ENCODE data around the gene CHP1. TPM values are rescaled to one million over a fixed set of nuclear protein-coding genes. Genes with fewer than 3 reads are reported as not detected.

The CHP1 gene
- total RNA-seq, 2 experiments from 2014 or later: 32.4 to 52.4 TPM

DNA sequence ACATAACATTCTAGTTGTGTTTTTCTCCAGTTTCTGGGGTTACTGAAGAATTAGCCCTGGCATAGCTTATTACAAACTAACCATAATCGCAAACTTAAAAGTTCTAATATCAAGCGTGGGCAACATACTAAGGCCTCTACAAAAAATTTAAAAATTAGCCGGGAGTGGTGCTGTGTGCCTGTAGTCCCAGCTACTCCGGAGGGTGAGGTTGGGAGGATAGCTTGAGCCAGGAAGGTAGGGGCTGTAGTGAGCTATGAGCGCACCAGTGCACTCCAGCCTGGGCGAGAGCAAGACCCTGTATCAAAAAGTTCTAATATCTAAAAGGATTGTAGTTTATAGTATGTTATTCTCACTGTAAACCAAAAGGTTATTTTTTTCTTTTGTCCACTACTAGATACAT, 100.2 kb downstream of the CHP1 start:
- ChIA-PET CTCF (ENCODE audit: unreplicated experiment) (interaction anchor here (0.6 kb wide), 1 partner anchor 176 kb away, joined by 3 read pairs; no protein-coding TSS in a partner anchor), POLR2A (interaction anchor here (0.5 to 1.2 kb wide), 4 partner anchors 9 to 107 kb away, joined by 3 to 4 read pairs (median 4); no protein-coding TSS in a partner anchor)
- Histone ChIP-seq H4K20me1 (ENCODE audit: insufficient read depth, low read length) (peaks cover 6% of the 10 kb centered on the region; the same call in 1 of the 2 replicates), H3K4me3 (ENCODE audit: low read depth, low read length, poor library complexity, severe bottlenecking) (peak overlapping the region; percentile 79), H3K36me3 (ENCODE audit: insufficient read depth, low read length) (peaks cover 41% of the 10 kb centered on the region), H3K27ac (ENCODE audit: low read depth, low read length, poor library complexity, severe bottlenecking) (no peak overlapping the region), H3K4me1 (ENCODE audit: insufficient read depth, low read length, poor library complexity, severe bottlenecking) (peaks cover 16% of the 10 kb centered on the region), H2AFZ (ENCODE audit: low read length) (no peak overlapping the region; the same call in 1 of the 2 replicates), H3K9me3 (ENCODE audit: low read length) (no peaks in the 10 kb centered on the region), H3K9me2 (ENCODE audit: insufficient read depth, low read length) (no peaks in the 10 kb centered on the region), H3K4me2 (ENCODE audit: low read length) (peak overlapping the region; percentile 84), H3K79me2 (ENCODE audit: insufficient read depth, low read depth, low read length) (peaks cover 47% of the 10 kb centered on the region)
- DNase-seq (ENCODE audit: low spot score): no peak
- TF ChIP-seq EZH2phosphoT487 (IDR thresholded peaks at IDR 0.05; ENCODE audit: borderline replicate concordance, low read depth, low read length): no peak
- TF ChIP-seq, protein P1, sequence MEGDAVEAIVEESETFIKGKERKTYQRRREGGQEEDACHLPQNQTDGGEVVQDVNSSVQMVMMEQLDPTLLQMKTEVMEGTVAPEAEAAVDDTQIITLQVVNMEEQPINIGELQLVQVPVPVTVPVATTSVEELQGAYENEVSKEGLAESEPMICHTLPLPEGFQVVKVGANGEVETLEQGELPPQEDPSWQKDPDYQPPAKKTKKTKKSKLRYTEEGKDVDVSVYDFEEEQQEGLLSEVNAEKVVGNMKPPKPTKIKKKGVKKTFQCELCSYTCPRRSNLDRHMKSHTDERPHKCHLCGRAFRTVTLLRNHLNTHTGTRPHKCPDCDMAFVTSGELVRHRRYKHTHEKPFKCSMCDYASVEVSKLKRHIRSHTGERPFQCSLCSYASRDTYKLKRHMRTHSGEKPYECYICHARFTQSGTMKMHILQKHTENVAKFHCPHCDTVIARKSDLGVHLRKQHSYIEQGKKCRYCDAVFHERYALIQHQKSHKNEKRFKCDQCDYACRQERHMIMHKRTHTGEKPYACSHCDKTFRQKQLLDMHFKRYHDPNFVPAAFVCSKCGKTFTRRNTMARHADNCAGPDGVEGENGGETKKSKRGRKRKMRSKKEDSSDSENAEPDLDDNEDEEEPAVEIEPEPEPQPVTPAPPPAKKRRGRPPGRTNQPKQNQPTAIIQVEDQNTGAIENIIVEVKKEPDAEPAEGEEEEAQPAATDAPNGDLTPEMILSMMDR (conservative IDR thresholded peaks at IDR 0.05; ENCODE audit: low read length): no peak
- no TSS peak for BruUV-seq (replicated peaks)
- intact Hi-C loops (cut with micrococcal nuclease; ENCODE audit: unreplicated experiment): loop anchor here (5.0 to 10.0 kb wide), 3 partner anchors 214 to 766 kb away; partner anchors contain the start of genes CCDC32, CHAC1, INO80 and RPUSD2

Other genes starting within 250 kb of the CHP1 start
- gene INO80, start 115.0 kb upstream of the CHP1 start, total RNA-seq (2014; rRNA removed; shearing (Covaris generic)): 31.7 and 47.1 TPM in 2 replicates
- 30.0 and 35.1 TPM in 2 replicates for gene INO80, start 115.0 kb upstream of the CHP1 start, total RNA-seq (2022)
- gene EXD1, start 511 bp upstream of the CHP1 start, total RNA-seq (2014; rRNA removed; shearing (Covaris generic)): not detected in 2 replicates
- gene EXD1, start 511 bp upstream of the CHP1 start, total RNA-seq (2022): not detected in 2 replicates
- gene OIP5, start 101.3 kb downstream of the CHP1 start, total RNA-seq (2014; rRNA removed; shearing (Covaris generic)): 29.4 and 42.5 TPM in 2 replicates
- 28.4 and 29.9 TPM in 2 replicates for gene OIP5, start 101.3 kb downstream of the CHP1 start, total RNA-seq (2022)
- gene NUSAP1, start 101.6 kb downstream of the CHP1 start, total RNA-seq (2014; rRNA removed; shearing (Covaris generic)): 411 and 470 TPM in 2 replicates
- 293 and 317 TPM in 2 replicates for gene NUSAP1, start 101.6 kb downstream of the CHP1 start, total RNA-seq (2022)
- gene NDUFAF1, start 171.2 kb downstream of the CHP1 start, total RNA-seq (2014; rRNA removed; shearing (Covaris generic)): 14.9 and 15.9 TPM in 2 replicates
- 21.0 and 22.0 TPM in 2 replicates for gene NDUFAF1, start 171.2 kb downstream of the CHP1 start, total RNA-seq (2022)
- 28.6 and 35.9 TPM in 2 replicates for gene RTF1, start 185.8 kb downstream of the CHP1 start, total RNA-seq (2014; rRNA removed; shearing (Covaris generic))
- 46.9 and 59.9 TPM in 2 replicates for gene RTF1, start 185.8 kb downstream of the CHP1 start, total RNA-seq (2022)

Data from OCI-LY7 (cell line).